Superior temporal gyrus (tissue), 1 donor: ENCODE results near the gene PRSS56.

ENCODE experiments used
- DNase-seq: peaks from one replicate; pipeline ENCODE4 v3.0.0-alpha.2; 2016; ENCODE audit errors: extremely low spot score

Gene PRSS56

GRCh38 chr2:232502511-232502910 lies 17.7 kb upstream of the PRSS56 start:
- no peak for DNase-seq

GRCh38 chr2:232502911-232503808 lies 17.0 kb upstream of the PRSS56 start:
- no peak for DNase-seq

- no peak for DNase-seq
Measured at GRCh38 chr2:232503809-232504323, 16.3 kb upstream of the PRSS56 start.

- DNase-seq: no peak
Measured at GRCh38 chr2:232504438-232504837, 15.8 kb upstream of the PRSS56 start.

GRCh38 chr2:232505856-232506255 lies 14.3 kb upstream of the PRSS56 start:
- no peak for DNase-seq

GRCh38 chr2:232506709-232507108 lies 13.5 kb upstream of the PRSS56 start:
- DNase-seq: no peak

- DNase-seq: no peak
Measured at GRCh38 chr2:232508251-232508650, 11.9 kb upstream of the PRSS56 start.

GRCh38 chr2:232511336-232511890 lies 8.8 kb upstream of the PRSS56 start:
- DNase-seq: no peak

- DNase-seq: no peak
Measured at GRCh38 chr2:232512602-232513001, 7.6 kb upstream of the PRSS56 start.

- DNase-seq: no peak
Measured at GRCh38 chr2:232513353-232513752, 6.8 kb upstream of the PRSS56 start.

- DNase-seq: no peak
Measured at GRCh38 chr2:232515639-232516038, 4.5 kb upstream of the PRSS56 start.

- DNase-seq: no peak
Measured at GRCh38 chr2:232516551-232516950, 3.6 kb upstream of the PRSS56 start.

GRCh38 chr2:232518844-232519243 lies 1.3 kb upstream of the PRSS56 start:
- no peak for DNase-seq

GRCh38 chr2:232520489-232520888 lies 301 bp downstream of the PRSS56 start:
- DNase-seq: no peak

- DNase-seq: no peak
Measured at GRCh38 chr2:232521098-232521497, 910 bp downstream of the PRSS56 start.

- DNase-seq: peak; percentile 43
Measured at GRCh38 chr2:232521959-232522622, 1.9 kb downstream of the PRSS56 start.

- no peak for DNase-seq
Measured at GRCh38 chr2:232522623-232523401, 2.6 kb downstream of the PRSS56 start.

GRCh38 chr2:232523402-232523681 lies 3.2 kb downstream of the PRSS56 start:
- DNase-seq: no peak

GRCh38 chr2:232523682-232524597 lies 3.8 kb downstream of the PRSS56 start:
- peak; percentile 29 for DNase-seq

GRCh38 chr2:232524771-232525170 lies 4.6 kb downstream of the PRSS56 start:
- DNase-seq: no peak

- no peak for DNase-seq
Measured at GRCh38 chr2:232525199-232525598, 5.0 kb downstream of the PRSS56 start.
